ENCODE results near the gene MYL6.

MYL6 gene

DNA sequence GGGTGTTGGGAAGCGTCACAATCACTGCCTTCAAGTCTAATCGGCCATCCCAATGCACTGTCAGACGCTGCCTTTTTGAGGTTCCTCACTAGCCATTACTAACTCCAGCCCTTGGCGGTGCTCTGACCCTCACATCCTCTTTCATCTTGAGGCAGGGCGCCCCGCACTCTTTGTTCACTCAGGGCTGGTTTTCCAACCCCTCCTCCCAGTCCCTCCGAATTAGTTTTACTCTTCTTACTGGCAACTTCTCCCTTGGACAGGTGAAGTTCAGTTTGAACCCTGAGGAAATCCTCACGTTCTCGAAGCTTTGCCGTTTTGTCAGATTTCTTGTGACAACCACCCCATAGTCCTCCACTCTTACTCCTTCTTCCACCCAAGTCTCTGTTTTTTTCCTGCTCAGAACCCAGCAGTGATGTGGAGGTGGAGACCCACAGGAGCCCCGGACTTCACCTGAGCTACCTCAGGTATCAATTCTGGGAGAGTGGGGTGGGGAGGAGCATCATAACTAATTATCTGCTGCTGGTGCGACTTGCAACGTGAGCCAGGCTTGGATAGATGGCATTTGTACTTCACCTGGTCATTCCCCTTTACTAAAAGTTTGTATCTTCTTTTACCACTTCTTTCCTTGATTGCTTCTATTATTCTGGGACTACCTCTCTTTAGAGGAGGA is 39.3 kb upstream of the MYL6 start:
- H3K27ac ChIP-seq = peak overlapping the region; percentile 96

GRCh38 chr12:56119361-56119796 is 38.8 kb upstream of the MYL6 start:
- peak; percentile 93 for TF ChIP-seq CTCF (conservative IDR thresholded peaks at IDR 0.05)
- no peak for TF ChIP-seq ZFX (IDR thresholded peaks at IDR 0.05)
- H3K27ac ChIP-seq = peak overlapping the region; percentile 96

More for the DNA sequence above, 39.3 kb upstream of the MYL6 start:
- TF ChIP-seq CTCF (conservative IDR thresholded peaks at IDR 0.05) (no peak), ZFX (IDR thresholded peaks at IDR 0.05) (no peak)

GRCh38 chr12:56120158-56120846 is 37.9 kb upstream of the MYL6 start:
- peak overlapping the region; percentile 96; the same call in 1 of the 2 replicates for H3K27ac ChIP-seq
- no peak for TF ChIP-seq ZFX (IDR thresholded peaks at IDR 0.05)
- no peak for TF ChIP-seq CTCF (conservative IDR thresholded peaks at IDR 0.05)

DNA sequence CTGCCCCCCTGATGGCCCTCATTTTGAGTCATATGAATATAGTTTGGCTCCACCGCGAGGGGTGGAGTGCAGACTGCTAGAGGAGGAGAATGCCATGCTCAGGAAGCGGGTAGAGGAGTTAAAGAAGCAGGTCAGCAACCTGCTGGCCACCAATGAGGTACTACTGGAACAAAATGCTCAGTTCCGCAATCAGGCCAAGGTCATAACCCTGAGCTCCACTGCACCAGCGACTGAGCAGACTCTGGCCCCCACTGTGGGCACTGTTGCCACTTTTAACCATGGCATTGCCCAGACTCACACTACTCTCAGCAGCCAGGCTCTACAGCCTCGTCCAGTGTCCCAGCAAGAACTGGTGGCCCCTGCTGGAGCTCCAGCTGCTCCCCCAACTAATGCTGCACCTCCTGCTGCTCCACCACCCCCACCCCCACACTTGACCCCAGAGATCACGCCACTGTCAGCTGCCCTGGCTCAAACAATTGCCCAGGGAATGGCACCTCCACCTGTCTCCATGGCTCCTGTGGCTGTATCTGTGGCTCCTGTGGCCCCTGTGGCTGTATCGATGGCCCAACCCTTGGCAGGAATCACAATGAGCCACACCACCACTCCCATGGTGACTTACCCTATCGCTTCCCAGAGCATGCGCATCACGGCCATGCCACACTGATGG is 36.8 kb upstream of the MYL6 start:
- TF ChIP-seq CTCF (conservative IDR thresholded peaks at IDR 0.05) (no peak), ZFX (IDR thresholded peaks at IDR 0.05) (no peak)
- H3K27ac ChIP-seq = no peak overlapping the region

- TF ChIP-seq ZFX (IDR thresholded peaks at IDR 0.05) (no peak), CTCF (conservative IDR thresholded peaks at IDR 0.05) (no peak)
These were observed 35.5 kb upstream of the MYL6 start for GRCh38 chr12:56122637-56123036.

DNA sequence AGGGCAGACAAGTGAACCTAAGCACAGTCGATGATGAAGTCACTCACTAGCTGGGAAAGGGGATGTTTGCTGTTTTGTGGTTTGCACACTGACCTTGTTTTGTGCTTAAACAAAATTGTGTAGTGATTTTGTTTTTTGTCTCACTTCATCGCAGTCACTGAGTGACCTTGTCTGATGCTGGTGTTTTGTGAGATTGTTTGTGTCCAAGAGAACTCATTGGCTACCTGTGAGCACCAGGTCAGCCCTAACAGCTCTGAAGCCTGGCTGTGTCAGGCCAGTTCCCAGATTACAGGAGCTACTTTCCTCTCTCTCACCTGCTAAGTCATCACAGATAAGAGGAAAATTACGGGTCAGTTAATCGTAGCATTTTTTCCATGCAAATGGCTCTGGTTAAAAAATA is 34.0 kb upstream of the MYL6 start:
- H3K27ac ChIP-seq = no peak overlapping the region
- TF ChIP-seq ZFX (IDR thresholded peaks at IDR 0.05) (no peak), CTCF (conservative IDR thresholded peaks at IDR 0.05) (no peak)

More at GRCh38 chr12:56122637-56123036, 35.5 kb upstream of the MYL6 start:
- no peak overlapping the region for H3K27ac ChIP-seq

DNA sequence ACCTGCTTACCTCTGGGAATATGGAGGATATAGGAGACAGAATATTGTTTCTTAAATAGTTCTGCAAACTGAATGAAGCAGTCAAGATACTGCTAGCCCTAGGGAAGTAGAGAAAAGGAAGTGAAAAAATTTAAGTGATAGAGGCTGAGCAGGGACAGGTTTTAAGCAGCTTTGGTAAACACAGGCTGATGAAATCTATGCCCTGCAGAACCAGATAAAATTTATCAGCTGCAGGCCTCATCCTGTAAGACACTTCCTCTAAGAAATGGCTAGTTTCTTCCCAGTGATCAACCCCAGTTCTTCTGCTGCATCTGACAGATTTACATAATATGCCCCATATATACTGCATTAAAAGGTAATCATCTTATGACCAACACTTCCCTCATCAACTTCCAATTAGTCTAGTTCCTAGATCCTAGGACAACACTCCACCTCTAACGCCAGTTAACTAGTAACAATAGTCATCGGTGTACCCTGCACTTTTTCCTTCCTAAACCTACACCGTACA is 31.4 kb upstream of the MYL6 start:
- no peak overlapping the region for H3K27ac ChIP-seq
- TF ChIP-seq CTCF (conservative IDR thresholded peaks at IDR 0.05) (no peak), ZFX (IDR thresholded peaks at IDR 0.05) (no peak)
